Raji (cell line): ENCODE measurements around the gene CYRIA.

Source experiments
- POLR2A ChIP-seq: IDR thresholded peaks from 2 replicates; pipeline ENCODE4 v1.6.1; 2011; ENCODE audit warnings: low read depth, low read length, control low read depth; ENCODE audit not compliant: insufficient read depth

CYRIA gene

DNA sequence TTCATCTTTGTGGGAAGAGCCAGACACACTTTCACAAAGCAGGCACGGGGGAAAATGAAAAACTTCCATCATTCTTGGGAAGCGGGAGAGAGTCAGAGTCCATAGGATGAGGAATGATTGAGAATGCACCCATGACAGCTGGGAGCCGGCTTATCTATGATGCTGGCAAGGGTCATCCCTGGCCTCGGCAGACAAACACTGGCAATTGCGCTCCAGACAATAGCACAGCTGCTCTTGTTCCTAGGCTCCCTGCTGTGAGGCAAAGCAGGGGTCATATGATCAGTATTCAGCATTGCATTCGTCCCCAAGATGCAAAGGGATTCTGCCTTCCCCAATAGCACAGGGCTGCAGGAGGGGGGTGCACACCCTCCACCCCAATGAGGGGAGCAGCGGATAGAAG is 33.0 kb downstream of the CYRIA start:
- TF ChIP-seq POLR2A = no peak

DNA sequence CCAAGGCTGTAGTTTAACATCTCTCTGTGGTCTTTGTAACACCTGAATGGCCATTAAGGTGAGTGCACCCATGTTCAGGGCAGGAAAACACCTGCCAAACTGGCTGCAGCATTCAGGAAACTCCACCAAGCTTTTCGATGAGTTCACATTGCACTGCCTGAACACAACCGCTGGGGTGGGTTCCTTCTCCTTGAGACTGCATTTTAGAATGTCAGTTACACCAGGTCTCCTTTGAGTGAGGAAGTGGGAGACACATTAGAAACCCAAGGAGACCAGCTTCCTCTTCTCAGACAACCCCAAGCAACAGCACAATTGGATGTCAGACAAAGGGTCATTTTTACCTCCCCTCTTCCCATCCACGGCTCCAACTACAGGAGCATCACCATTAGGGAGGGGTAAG is 35.2 kb downstream of the CYRIA start:
- TF ChIP-seq POLR2A = no peak

DNA sequence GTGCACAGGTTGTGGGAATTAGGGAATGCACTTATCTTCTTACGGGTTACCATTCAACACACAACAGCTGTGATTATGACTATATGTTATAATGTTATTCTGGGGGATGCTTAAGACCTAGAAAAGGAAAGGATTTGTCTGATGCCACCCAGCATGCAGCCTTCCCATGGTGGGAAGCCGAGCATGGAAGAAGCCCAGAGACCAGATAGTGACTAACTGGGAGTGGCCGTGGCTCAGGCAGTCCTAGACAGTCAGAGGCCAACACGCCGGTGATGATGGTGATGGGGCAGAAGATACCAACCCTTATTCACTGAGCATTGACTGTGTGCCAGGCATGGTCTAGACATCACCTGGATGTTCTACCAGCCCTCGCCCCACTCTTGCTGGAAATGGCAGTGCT is 35.9 kb downstream of the CYRIA start:
- no peak for TF ChIP-seq POLR2A

DNA sequence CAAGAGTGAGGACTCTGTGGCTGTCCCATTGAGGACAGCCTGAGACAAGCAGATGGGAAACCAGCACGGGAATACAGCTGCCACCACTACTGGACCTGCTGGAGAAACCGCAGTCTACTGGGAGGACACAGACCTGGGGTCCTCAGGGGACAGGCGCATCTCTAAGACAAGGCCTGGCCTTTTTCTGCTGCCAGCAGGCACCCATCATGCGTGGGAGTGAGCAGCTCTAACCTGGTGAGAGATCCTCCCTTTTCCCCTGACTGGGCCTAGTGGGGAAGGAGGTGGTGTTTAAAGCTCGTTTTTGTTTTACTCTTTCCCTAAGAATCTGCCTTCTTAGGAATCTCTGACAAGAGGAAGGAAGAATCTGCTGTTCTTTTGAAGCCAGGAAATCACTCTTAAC is 36.6 kb downstream of the CYRIA start:
- TF ChIP-seq POLR2A = no peak

DNA sequence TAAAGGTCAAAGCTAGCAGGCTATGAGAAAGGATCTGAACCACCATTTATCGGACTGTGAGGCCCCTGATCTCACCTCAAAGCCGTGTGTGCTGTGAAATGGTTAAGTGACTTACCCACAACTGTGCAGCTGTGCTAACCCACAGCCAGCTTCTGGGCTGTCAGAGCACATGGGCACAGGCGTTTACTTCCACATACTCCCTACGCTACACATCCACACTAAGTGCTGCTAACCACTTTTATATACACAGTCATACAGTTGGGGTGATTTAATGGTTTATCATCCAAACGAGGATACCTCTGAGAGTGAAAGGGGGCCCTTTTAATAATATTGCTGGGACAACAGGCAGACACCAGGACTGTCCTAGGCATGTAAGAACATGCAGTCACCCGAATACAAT is 37.3 kb downstream of the CYRIA start:
- TF ChIP-seq POLR2A = no peak

DNA sequence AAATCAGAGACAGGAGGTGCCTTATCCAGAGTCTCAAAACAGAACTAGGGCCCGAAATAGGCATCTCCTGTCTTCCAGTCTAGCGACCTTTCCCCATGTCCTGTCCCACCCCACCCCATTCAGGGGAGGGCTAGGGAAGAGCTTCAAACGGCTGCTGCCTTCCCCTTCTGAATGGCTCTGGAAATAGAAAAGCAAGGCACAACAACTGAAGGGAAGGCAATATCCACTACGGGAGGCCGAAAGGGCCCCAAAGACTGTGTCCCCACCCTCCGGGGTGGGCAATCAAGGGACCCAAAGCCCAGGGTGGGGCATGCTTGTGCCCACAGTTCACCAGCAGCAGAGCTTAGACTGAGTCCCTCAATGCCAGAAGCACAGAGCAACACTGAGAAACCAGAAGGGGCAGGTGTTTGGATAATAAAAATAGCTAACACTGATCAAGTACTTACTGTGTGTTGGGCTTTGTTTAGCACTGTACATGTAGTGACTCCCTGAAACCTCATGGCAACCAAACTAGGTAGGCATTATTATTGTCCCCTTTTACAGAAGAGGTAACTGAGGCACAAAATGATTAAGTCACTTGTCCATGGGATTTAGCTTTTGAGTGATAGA is 38.5 kb downstream of the CYRIA start:
- no peak for TF ChIP-seq POLR2A

DNA sequence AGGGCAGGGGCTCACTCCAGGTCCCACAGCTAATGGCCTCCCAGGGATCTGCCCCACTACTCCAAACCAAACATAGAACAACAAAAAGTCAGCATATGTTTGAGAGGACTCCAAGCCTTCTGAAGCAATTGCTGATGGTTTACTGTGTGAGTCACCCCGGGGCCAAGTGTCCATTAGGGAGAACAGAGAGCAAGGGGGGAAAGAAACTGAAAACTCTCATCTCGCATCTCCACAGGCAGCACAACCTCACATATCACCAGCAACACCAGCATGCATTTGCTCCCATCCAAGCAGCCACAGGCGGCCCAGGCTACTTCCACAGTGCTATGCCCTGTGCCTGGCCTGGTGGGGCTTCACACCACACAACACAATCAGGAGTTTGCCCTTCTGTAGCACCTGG is 39.1 kb downstream of the CYRIA start:
- TF ChIP-seq POLR2A = no peak

DNA sequence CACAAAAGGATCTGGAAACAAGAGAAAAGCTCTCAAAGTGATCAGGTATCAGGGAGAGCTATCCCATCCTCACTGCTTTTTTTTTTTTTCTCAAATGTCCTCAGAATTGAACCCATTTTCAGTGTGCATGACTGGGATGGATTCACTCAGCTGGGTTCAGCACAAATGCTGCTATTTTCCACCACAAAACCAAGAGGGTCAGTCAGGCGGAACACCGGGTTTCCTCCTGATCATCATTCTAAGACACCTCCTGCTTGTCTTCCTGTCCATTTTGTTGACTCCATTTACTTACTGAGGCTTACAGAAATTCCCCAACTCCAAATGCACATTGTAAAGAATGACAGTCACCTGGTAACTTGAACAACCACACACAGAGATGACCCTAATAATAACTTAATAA is 39.9 kb downstream of the CYRIA start:
- no peak for TF ChIP-seq POLR2A

DNA sequence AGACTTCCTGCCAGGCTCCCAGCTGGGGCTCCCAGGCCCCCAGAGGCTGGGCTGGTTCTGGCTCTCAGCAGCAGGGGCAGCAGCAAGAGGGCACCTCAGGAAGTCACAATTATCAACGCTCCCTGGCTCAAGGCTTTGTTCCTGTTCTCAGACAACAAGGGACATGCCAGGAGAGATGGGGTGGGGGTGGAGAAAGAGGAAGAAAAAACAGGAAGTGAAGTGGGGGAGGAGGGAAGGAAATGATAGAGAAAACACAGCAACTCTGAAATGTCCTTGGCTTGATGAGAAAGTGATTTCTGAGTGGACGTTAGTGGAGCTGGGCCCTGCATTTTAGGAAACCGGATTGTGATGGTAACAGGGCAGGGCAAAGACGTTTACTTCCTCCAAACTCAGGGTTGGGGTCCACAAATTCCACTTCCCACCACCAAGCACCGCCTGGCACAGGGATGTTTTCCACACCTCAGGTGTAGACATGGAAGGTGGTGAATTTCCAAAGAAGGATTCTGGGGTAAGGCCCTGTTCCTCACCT is 40.4 kb downstream of the CYRIA start:
- TF ChIP-seq POLR2A = no peak

DNA sequence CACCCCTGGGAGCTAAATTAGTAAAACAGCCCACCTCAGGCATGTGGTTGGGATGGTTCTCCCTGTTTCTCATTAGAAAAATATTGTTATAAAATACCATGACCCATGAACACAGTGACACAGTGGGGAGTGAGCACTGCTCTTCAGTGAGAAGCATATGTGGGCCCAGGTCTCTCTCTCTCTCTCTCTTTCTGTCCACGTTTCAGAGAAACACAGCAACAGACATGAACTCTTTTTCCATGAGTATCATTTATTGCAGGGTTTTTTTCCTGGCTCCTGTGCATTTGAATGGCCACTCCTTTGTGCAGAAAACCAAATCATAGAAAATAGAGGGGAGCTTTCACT is 41.2 kb downstream of the CYRIA start:
- TF ChIP-seq POLR2A = no peak

DNA sequence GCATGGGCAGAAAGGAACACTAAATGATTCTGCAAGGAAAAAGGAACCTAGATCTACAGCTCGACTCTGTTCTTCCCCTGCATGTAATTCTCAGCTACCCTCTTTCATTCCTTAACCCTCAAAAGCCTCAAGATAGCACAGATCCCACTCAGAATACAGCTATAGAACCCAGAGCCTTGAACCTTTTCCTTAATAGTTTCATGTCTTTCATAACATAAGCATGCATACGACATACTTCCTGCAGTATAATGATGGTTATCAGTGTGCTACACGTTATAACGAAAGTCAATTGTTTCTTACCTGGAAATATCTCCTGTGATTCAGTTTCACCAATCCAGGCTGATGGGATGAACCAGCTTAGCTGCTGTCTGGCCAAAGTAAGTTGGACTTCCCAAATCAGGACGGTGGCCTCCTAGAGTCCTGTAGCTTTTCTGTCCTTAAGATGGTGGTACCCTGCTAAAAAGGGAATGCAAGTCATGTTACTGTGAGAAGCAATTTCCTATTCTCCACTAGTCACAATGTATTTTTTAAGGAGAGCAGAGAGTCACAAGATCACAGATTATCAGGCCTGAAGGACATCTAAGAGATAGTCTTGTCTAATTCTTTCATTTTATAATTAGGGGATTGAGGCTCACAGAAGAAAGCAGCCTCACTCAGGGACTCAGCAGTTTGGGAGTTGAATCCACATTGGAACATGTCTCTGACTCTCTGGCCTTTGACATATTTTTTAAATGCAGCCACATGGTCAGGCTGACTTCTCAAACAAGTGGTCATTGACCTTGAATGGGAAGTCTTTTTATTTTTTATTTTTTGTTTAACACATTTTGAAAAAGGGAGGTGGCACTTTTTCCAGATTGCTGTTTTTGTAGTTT is 41.8 kb downstream of the CYRIA start:
- no peak for TF ChIP-seq POLR2A

DNA sequence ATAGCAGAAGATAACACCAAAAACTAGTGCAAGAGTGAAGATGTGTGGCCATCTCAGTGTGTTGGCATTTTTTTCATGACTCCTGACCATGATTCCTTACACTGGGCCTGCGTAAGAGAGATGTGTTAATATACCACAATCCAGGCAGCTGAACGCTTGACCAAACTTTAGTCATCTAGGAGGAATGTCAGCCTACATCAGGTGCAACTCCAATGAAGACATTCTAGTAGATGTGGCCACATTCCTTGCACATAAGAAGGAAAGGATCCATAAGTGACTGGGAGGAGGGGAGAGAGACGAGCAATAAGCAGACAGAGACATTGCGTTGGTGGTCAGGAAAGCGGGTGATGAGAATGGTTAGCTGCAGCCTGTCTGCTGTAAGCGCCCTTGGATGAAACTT is 42.6 kb downstream of the CYRIA start:
- no peak for TF ChIP-seq POLR2A

DNA sequence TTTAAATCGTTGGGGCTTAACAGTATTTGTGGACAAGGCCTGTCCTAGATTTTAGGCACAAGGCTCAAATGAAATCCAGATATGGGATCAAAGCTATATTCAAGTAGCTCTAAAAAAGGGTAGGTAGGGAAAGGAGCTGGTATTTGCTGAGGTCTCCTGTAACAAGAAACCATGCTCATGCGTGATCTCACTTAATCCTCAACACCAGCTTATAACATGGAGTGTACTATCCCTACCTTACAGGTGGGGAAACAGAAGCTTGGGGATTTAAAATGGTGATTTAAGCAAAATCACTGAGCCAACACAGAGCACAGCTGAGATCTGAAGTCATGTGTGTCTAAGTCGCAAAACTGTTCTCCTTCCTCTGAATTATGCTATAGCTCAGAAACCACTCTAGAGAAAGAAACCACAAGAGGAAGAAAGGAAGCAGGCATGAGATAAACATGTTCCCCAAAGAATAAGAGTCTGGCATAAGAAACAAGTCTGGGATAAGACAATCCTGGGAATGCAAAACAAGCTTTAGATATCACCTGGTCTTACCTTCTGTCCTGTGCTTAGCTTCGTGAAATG is 43.1 kb downstream of the CYRIA start:
- no peak for TF ChIP-seq POLR2A

DNA sequence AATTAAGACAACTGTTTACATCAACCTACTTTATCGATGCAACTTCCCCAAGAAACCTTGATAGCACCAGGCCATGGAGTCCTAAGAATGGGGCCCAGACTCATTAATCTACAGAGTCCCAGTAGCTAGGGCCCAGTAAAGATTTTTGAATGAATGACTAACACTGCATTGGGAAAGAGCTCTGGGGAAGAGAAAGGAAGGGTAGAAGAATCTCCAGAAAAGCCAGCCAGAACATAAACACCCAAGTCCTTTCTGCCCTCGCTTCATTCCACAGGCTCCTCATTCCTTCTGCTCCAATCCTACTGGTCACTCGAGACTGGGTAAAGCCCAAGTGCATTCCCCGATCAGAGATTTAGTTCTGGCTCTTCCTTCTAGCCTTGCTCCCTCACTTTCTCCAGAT is 44.3 kb downstream of the CYRIA start:
- TF ChIP-seq POLR2A = no peak

DNA sequence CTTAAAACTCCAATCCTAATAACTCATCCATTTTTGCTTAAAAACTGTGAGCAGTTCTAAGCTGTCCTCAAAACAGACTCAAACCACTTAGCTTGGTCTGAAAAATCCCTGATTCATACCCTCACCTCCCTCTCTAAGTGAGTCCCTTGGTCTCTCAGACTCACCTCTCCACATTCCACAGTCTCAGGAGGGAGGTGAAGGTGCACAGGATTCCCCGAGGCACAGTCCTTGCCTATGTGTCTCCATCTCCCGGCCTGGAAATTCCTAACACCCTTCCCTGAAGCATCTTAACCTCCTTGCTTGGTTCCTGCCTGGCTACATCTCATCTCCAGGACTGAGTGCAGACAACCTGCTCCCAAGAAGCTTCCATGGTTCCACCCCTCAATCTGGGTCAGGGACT is 45.0 kb downstream of the CYRIA start:
- no peak for TF ChIP-seq POLR2A

DNA sequence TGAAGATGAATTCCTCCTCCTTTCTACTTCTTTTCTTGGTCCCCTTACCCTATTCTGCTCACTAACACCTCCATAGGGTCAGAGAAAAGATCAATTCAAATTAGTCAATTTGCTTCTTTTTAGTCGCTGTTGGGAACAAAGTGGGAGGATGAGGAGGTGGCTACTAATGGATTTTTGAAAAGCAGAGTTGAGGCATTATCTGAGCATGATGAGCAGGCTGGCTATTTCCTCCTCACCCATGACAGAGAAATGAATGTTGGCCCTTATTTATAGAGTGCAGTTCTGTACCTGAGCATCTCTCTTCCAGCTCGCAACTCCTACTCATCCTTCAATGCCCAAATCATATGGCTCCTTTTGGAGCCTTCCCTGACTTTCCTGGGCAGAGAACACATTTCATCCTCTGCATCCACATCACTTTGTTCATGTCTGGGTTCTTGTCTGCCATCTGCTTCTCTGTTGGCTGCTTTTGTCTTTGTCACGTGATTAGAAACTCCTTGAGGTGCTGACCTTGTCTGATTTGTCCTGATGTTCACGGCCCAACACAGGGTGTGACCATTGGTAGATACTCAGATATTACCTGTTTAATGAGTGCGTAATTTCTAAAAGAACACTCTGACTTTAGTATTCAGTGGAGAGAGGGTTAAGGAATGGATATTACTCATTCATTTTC is 45.9 kb downstream of the CYRIA start:
- no peak for TF ChIP-seq POLR2A
